ENCODE results near the gene DENND6B.

DENND6B gene

GRCh38 chr22:50326225-50326955 lies 422 bp downstream of the DENND6B start:
- no peak overlapping the region for H2BK5ac ChIP-seq (ENCODE audit: low read depth, low read length, poor library complexity, severe bottlenecking)
- peak overlapping the region; percentile 74 for H2BK120ac ChIP-seq (ENCODE audit: low read depth, low read length)
- H3K23ac ChIP-seq (ENCODE audit: low read length in 2 of 2): peak overlapping the region in 1 of 2 experiments; percentile 89
- H3K9ac ChIP-seq (ENCODE audit: low read length): peak overlapping the region; percentile 87
- WGBS: 25% methylated on average over 34 of the region's 56 CpGs
- peak overlapping the region; percentile 85 for H2AFZ ChIP-seq (ENCODE audit: low read depth, low read length)
- H4K8ac ChIP-seq (ENCODE audit: low read length): peak overlapping the region; percentile 71
- peak overlapping the region; percentile 92 to 95 for H3K18ac ChIP-seq (ENCODE audit: low read depth in 1 of 2, low read length in 2 of 2)
- H2BK15ac ChIP-seq (ENCODE audit: low read depth, poor library complexity, severe bottlenecking): peak overlapping the region; percentile 60
- peaks cover 16% of the 10 kb centered on the region for H3K4me1 ChIP-seq (ENCODE audit: control insufficient read depth, insufficient read depth, low read depth, low read length)
- H3K9me3 ChIP-seq (ENCODE audit: control insufficient read depth, low read length): no peaks in the 10 kb centered on the region
- peaks cover 7% of the 10 kb centered on the region for H3K79me1 ChIP-seq (replicated peaks; ENCODE audit: low read length, poor library complexity, severe bottlenecking)
- H2AK5ac ChIP-seq (ENCODE audit: low read length, severe bottlenecking): no peak overlapping the region
- peak overlapping the region in 1 of 2 experiments; percentile 71 for H2BK12ac ChIP-seq (ENCODE audit: low read length in 2 of 2)
- peak overlapping the region in 1 of 2 experiments; percentile 92 for H3K4ac ChIP-seq (ENCODE audit: low read depth in 1 of 2, low read length in 2 of 2)
- H3K14ac ChIP-seq (ENCODE audit: low read length in 2 of 2): peak overlapping the region in 1 of 2 experiments; percentile 96
- no peak overlapping the region for H3K27ac ChIP-seq (ENCODE audit: low read length, poor library complexity, severe bottlenecking)
- no peaks in the 10 kb centered on the region for H3K36me3 ChIP-seq (ENCODE audit: control insufficient read depth in 1 of 2, insufficient read depth in 2 of 2, low read depth in 1 of 2, low read length in 2 of 2)
- peak overlapping the region; percentile 88 to 89 for H3K4me3 ChIP-seq (ENCODE audit: insufficient read depth in 1 of 2, low read depth in 1 of 2, low read length in 2 of 2)
- peak overlapping the region; percentile 78 for H3K4me2 ChIP-seq (ENCODE audit: low read length, poor library complexity, severe bottlenecking)
- DNase-seq: no peak
- no peaks in the 10 kb centered on the region for H3K27me3 ChIP-seq (ENCODE audit: control insufficient read depth in 1 of 2, insufficient read depth in 1 of 2, low read length in 2 of 2)
- H4K91ac ChIP-seq (ENCODE audit: low read length): peak overlapping the region; percentile 30

GRCh38 chr22:50325444-50326224 lies 1.2 kb downstream of the DENND6B start:
- H3K4ac ChIP-seq (ENCODE audit: low read depth in 1 of 2, low read length in 2 of 2): no peak overlapping the region
- H4K91ac ChIP-seq (ENCODE audit: low read length): no peak overlapping the region
- 62% methylated on average over 19 of the region's 19 CpGs for WGBS

GRCh38 chr22:50323900-50324299 lies 2.9 kb downstream of the DENND6B start:
- H3K27me3 ChIP-seq (ENCODE audit: control insufficient read depth in 1 of 2, insufficient read depth in 1 of 2, low read length in 2 of 2): no peaks in the 10 kb centered on the region
- no peak overlapping the region for H2BK15ac ChIP-seq (ENCODE audit: low read depth, poor library complexity, severe bottlenecking)
- H2BK5ac ChIP-seq (ENCODE audit: low read depth, low read length, poor library complexity, severe bottlenecking): no peak overlapping the region

More at GRCh38 chr22:50325444-50326224, 1.2 kb downstream of the DENND6B start:
- no peak overlapping the region for H2AK5ac ChIP-seq (ENCODE audit: low read length, severe bottlenecking)
- H3K9me3 ChIP-seq (ENCODE audit: control insufficient read depth, low read length): no peaks in the 10 kb centered on the region
- H3K36me3 ChIP-seq (ENCODE audit: control insufficient read depth in 1 of 2, insufficient read depth in 2 of 2, low read depth in 1 of 2, low read length in 2 of 2): peaks cover 0 to 4% of the 10 kb centered on the region in 2 experiments
- H3K9ac ChIP-seq (ENCODE audit: low read length): peak overlapping the region; percentile 87
- no peak overlapping the region for H2AFZ ChIP-seq (ENCODE audit: low read depth, low read length)
- peak overlapping the region in 1 of 2 experiments; percentile 88 for H3K4me3 ChIP-seq (ENCODE audit: insufficient read depth in 1 of 2, low read depth in 1 of 2, low read length in 2 of 2)
- DNase-seq: peak; percentile 55
- H3K4me2 ChIP-seq (ENCODE audit: low read length, poor library complexity, severe bottlenecking): peak overlapping the region; percentile 4
- no peak overlapping the region for H2BK120ac ChIP-seq (ENCODE audit: low read depth, low read length)
- peaks cover 7% of the 10 kb centered on the region for H3K79me1 ChIP-seq (replicated peaks; ENCODE audit: low read length, poor library complexity, severe bottlenecking)
- H2BK5ac ChIP-seq (ENCODE audit: low read depth, low read length, poor library complexity, severe bottlenecking): no peak overlapping the region
- no peak overlapping the region for H3K14ac ChIP-seq (ENCODE audit: low read length in 2 of 2)
- peak overlapping the region in 1 of 2 experiments; percentile 0 for H2BK12ac ChIP-seq (ENCODE audit: low read length in 2 of 2)
- no peak overlapping the region for H2BK15ac ChIP-seq (ENCODE audit: low read depth, poor library complexity, severe bottlenecking)
- no peak overlapping the region for H3K23ac ChIP-seq (ENCODE audit: low read length in 2 of 2)
- peaks cover 16% of the 10 kb centered on the region for H3K4me1 ChIP-seq (ENCODE audit: control insufficient read depth, insufficient read depth, low read depth, low read length)
- H3K27ac ChIP-seq (ENCODE audit: low read length, poor library complexity, severe bottlenecking): no peak overlapping the region
- H3K18ac ChIP-seq (ENCODE audit: low read depth in 1 of 2, low read length in 2 of 2): no peak overlapping the region
- no peaks in the 10 kb centered on the region for H3K27me3 ChIP-seq (ENCODE audit: control insufficient read depth in 1 of 2, insufficient read depth in 1 of 2, low read length in 2 of 2)
- H4K8ac ChIP-seq (ENCODE audit: low read length): no peak overlapping the region

More at GRCh38 chr22:50323900-50324299, 2.9 kb downstream of the DENND6B start:
- Histone ChIP-seq H3K79me1 (replicated peaks; ENCODE audit: low read length, poor library complexity, severe bottlenecking) (peaks cover 10% of the 10 kb centered on the region), H2AFZ (ENCODE audit: low read depth, low read length) (no peak overlapping the region), H3K27ac (ENCODE audit: low read length, poor library complexity, severe bottlenecking) (no peak overlapping the region), H2BK12ac (ENCODE audit: low read length in 2 of 2) (no peak overlapping the region), H3K18ac (ENCODE audit: low read depth in 1 of 2, low read length in 2 of 2) (no peak overlapping the region), H3K9me3 (ENCODE audit: control insufficient read depth, low read length) (no peaks in the 10 kb centered on the region), H4K91ac (ENCODE audit: low read length) (no peak overlapping the region), H3K9ac (ENCODE audit: low read length) (no peak overlapping the region), H2BK120ac (ENCODE audit: low read depth, low read length) (no peak overlapping the region), H3K4me2 (ENCODE audit: low read length, poor library complexity, severe bottlenecking) (no peak overlapping the region), H4K8ac (ENCODE audit: low read length) (no peak overlapping the region), H3K4ac (ENCODE audit: low read depth in 1 of 2, low read length in 2 of 2) (no peak overlapping the region), H3K14ac (ENCODE audit: low read length in 2 of 2) (no peak overlapping the region), H3K23ac (ENCODE audit: low read length in 2 of 2) (no peak overlapping the region), H3K4me3 (ENCODE audit: insufficient read depth in 1 of 2, low read depth in 1 of 2, low read length in 2 of 2) (no peak overlapping the region), H2AK5ac (ENCODE audit: low read length, severe bottlenecking) (no peak overlapping the region), H3K4me1 (ENCODE audit: control insufficient read depth, insufficient read depth, low read depth, low read length) (peaks cover 16% of the 10 kb centered on the region), H3K36me3 (ENCODE audit: control insufficient read depth in 1 of 2, insufficient read depth in 2 of 2, low read depth in 1 of 2, low read length in 2 of 2) (peaks cover 0 to 10% of the 10 kb centered on the region in 2 experiments)
- DNase-seq: no peak
- 98% methylated on average over 5 of the region's 5 CpGs for WGBS
